ENCODE results near the gene EFNA5. TPM values are rescaled to one million over a fixed set of nuclear protein-coding genes. Genes with fewer than 3 reads are reported as not detected.

Gene EFNA5
- total RNA-seq, 1 donor from 2014 or later: 38.9 TPM

DNA sequence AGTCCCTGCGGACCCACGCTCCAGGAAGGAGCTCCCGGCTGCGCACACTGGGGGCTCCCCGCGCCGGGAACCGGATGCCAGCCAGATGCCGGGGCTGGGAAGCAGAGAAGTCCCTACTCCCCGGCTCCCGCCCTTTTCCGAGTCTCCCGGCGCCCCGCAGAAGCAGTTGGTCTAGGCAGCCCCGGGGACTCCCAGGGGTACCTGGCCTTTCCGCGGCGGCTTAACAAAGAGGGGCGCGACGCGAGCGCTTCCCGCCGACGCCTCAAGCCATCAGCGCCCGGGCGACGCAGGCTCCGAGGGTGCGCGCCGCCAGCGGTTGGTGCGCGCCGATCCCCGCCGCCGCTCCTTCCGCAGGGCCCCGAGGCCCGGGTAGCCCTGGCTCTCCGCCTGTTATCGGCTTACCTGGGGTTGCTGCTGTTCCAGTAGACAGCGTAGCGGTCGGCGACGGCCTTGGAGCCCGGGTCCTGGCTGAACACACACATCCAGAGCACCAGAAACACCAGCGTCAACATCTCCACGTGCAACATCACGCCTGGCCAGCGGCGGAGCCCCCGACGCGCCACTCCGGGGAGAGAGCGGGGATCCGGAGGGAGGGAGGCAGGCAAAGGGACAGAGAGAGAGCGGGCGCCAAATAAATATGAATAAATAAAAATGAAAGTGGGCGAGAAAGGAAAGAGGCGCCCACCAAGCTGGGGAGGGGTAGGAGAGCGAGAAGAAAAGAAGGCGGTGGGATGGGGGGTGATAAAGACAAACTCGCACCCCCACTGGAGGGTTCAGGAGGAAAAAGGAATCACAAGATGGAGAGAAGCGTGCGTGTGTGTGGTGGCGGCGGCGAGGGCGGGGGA is 428 bp downstream of the EFNA5 start:
- peak overlapping the region; percentile 91 for H3K4me3 Mint-ChIP-seq (ENCODE audit: unreplicated experiment)
- no peaks in the 10 kb centered on the region for H3K27me3 Mint-ChIP-seq (ENCODE audit: low read depth)
- peak overlapping the region; percentile 90 for H3K27ac Mint-ChIP-seq (ENCODE audit: unreplicated experiment)
- peaks cover 44% of the 10 kb centered on the region for H3K4me1 Mint-ChIP-seq (ENCODE audit: low read depth)
- no peak for DNase-seq (ENCODE audit: low spot score)
- H3K9me3 Mint-ChIP-seq (ENCODE audit: low read depth): no peaks in the 10 kb centered on the region
- TF ChIP-seq CTCF (IDR thresholded peaks at IDR 0.05): no peak
- no peaks in the 10 kb centered on the region for H3K36me3 Mint-ChIP-seq (ENCODE audit: low read depth)

DNA sequence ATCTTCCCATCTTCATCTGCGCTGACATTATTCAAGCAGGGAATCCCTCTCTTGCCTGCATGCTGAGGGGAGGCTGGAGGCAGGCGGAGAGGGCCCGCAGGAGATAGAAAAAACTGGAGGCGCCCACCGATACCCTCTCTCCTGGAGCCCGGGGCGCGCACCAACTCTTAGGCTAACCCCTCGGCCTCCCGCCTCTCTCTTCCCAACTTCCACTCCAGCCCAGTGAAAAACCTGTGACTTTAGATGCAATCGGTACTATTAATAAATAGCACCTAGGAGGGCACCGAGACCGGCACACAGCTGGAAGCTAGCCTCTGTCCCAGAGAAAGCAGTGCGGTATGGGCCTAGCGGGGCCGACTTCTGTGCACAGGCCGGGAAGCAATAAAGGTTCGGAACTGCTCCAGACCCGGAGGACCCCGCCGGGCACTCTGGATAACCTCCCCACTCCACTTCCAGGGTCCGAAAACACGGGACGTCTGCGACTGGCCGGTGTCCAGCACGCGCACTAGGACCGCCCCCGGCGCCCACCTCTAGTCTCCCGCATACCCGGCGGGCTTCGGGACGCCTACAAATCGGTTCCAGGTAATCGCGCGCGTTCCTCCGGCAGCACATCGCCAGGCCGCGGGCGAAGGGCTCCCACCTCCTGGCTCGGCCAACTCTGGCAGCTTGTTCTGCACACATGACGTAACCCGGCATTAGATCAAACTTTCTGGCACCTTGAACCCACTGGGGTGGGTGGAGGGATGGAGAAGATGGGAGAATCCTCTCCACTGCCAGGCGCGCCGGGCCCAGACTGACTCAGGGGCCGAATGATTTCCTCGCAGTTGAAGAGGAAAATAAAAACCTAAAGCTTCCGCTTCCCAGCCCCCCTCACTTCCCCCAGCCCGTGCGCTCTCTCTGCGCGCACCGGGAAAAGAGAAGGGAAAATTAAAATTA is 1.4 kb downstream of the EFNA5 start:
- Mint-ChIP-seq H3K4me3 (ENCODE audit: unreplicated experiment) (peak overlapping the region; percentile 91), H3K36me3 (ENCODE audit: low read depth) (no peaks in the 10 kb centered on the region), H3K27ac (ENCODE audit: unreplicated experiment) (peak overlapping the region; percentile 86), H3K9me3 (ENCODE audit: low read depth) (no peaks in the 10 kb centered on the region), H3K27me3 (ENCODE audit: low read depth) (no peaks in the 10 kb centered on the region), H3K4me1 (ENCODE audit: low read depth) (peaks cover 41% of the 10 kb centered on the region)
- peak; percentile 31 for TF ChIP-seq CTCF (IDR thresholded peaks at IDR 0.05)
- DNase-seq (ENCODE audit: low spot score): no peak

DNA sequence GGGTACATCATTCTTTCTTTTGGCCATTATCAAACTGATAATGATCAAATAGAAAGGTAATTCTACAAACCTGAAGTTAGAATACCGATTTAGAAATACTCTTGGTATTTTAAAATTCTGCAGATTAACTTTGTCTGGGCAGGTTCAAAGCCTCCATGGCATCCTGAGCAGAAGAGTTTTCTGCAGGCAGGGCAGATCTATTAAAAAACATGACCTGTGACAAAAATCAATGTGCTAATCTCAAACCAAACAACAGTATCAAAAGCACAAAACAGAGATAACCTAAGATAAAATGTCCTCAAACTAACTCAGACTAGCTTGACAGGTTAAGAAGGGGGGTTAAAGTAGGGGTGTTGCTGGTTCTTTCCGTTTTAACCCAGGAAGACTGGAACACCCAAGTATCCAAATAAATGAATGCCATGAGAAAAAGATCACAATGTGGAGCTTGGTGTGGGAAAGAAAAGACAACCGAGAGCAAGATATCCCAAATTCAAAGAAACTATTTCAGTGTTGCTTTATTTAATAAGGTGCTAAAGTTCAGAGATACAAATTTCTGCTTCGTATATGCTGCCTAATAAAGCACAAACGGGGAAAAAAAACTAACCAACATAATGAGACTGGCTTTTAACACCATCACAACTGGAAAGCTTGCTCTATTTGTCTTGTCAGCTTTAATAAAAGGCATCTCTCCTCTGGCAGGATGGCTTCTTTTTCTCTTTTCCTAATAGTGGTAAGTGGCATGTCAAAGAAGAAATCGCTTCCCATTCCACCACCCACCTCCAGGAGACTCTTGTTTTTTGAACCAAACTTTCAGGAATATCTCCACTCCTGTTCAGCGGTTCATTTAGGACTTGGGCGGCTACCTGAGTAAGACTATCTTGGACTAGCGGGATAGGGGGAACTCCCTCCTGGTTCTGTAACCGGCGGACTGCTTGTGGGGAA is 2.3 kb downstream of the EFNA5 start:
- H3K4me3 Mint-ChIP-seq (ENCODE audit: unreplicated experiment): peak overlapping the region; percentile 91
- no peaks in the 10 kb centered on the region for H3K9me3 Mint-ChIP-seq (ENCODE audit: low read depth)
- peak; percentile 45 for TF ChIP-seq CTCF (IDR thresholded peaks at IDR 0.05)
- DNase-seq (ENCODE audit: low spot score): no peak
- no peaks in the 10 kb centered on the region for H3K36me3 Mint-ChIP-seq (ENCODE audit: low read depth)
- H3K27ac Mint-ChIP-seq (ENCODE audit: unreplicated experiment): peak overlapping the region; percentile 86
- peaks cover 32% of the 10 kb centered on the region for H3K4me1 Mint-ChIP-seq (ENCODE audit: low read depth)
- H3K27me3 Mint-ChIP-seq (ENCODE audit: low read depth): no peaks in the 10 kb centered on the region

- Mint-ChIP-seq H3K36me3 (ENCODE audit: low read depth) (no peaks in the 10 kb centered on the region), H3K27me3 (ENCODE audit: low read depth) (no peaks in the 10 kb centered on the region), H3K9me3 (ENCODE audit: low read depth) (no peaks in the 10 kb centered on the region), H3K4me1 (ENCODE audit: low read depth) (peaks cover 33% of the 10 kb centered on the region), H3K27ac (ENCODE audit: unreplicated experiment) (no peak overlapping the region), H3K4me3 (ENCODE audit: unreplicated experiment) (no peak overlapping the region)
- no peak for DNase-seq (ENCODE audit: low spot score)
- TF ChIP-seq CTCF (IDR thresholded peaks at IDR 0.05): no peak
Measured at GRCh38 chr5:107666051-107666655, 4.6 kb downstream of the EFNA5 start.
